Epithelial cell of esophagus (primary cell): ENCODE measurements around the gene CHMP2A.

Experiments
- DNase-seq: peaks from one replicate; pipeline ENCODE4 v3.0.0; 2010; ENCODE audit warnings: low read depth
- H3K4me3 ChIP-seq: 2 replicates; pipeline ENCODE4 v1.5.1; 2011; ENCODE audit warnings: mild to moderate bottlenecking, low read length, control low read depth
- TF ChIP-seq, protein P1 (sequence below): IDR thresholded peaks from 2 replicates; pipeline ENCODE4 v1.5.1; 2011; ENCODE audit warnings: low read depth, mild to moderate bottlenecking, low read length, control low read depth, inconsistent platforms; ENCODE audit not compliant: insufficient read depth; ENCODE audit errors: missing control alignments

Gene CHMP2A

DNA sequence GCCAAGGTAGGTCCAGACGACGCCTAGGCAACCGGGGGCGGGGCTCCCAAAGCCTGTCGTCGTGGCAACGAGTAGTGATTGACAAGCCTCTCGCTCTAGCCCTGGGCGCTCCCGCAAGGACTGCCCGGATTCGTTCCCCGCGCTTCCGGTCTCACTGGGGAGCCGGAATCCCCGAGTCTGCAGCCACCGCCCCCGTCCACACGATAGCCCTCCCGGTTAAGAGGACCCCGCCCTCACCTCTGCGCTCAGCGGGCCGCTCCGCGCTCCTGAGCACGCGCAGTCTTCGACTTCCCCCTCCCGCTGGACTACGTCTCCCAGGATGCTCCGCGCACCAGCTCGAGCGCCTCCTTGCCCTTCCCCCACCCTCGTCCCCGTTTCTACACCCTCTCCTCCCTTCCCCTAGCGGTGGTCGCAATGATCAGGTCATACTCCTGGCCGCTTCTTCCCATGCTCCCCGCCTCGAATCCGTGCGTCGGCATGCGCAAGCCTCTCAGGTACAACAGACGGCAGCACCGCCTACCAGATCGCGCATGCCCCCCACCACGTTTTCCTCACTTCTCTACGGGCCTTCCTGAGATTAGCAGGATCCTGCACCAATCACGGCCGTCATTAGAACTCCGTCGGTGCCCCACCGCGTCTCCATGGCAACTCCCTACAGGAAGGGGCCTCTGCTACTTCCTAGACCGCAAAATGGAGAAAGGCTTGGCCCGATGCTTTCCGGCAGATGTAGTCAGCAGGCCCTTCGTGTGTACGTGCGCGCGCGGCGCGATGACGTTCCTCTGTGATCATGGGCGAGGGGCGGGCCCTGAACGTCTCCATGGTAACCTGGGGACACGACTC lies 18.1 kb upstream of the CHMP2A start, which contains the start of gene MZF1:
Gene MZF1, minus strand, starts transcription at position 518 of the 840 bp plus-strand sequence. CDS start 1,946 bp downstream, outside the sequence.
- TF ChIP-seq, protein P1, sequence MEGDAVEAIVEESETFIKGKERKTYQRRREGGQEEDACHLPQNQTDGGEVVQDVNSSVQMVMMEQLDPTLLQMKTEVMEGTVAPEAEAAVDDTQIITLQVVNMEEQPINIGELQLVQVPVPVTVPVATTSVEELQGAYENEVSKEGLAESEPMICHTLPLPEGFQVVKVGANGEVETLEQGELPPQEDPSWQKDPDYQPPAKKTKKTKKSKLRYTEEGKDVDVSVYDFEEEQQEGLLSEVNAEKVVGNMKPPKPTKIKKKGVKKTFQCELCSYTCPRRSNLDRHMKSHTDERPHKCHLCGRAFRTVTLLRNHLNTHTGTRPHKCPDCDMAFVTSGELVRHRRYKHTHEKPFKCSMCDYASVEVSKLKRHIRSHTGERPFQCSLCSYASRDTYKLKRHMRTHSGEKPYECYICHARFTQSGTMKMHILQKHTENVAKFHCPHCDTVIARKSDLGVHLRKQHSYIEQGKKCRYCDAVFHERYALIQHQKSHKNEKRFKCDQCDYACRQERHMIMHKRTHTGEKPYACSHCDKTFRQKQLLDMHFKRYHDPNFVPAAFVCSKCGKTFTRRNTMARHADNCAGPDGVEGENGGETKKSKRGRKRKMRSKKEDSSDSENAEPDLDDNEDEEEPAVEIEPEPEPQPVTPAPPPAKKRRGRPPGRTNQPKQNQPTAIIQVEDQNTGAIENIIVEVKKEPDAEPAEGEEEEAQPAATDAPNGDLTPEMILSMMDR = peak; percentile 18
- peak within 1 kb of the TSS; percentile 81 for H3K4me3 ChIP-seq
- DNase-seq = peak; percentile 100

DNA sequence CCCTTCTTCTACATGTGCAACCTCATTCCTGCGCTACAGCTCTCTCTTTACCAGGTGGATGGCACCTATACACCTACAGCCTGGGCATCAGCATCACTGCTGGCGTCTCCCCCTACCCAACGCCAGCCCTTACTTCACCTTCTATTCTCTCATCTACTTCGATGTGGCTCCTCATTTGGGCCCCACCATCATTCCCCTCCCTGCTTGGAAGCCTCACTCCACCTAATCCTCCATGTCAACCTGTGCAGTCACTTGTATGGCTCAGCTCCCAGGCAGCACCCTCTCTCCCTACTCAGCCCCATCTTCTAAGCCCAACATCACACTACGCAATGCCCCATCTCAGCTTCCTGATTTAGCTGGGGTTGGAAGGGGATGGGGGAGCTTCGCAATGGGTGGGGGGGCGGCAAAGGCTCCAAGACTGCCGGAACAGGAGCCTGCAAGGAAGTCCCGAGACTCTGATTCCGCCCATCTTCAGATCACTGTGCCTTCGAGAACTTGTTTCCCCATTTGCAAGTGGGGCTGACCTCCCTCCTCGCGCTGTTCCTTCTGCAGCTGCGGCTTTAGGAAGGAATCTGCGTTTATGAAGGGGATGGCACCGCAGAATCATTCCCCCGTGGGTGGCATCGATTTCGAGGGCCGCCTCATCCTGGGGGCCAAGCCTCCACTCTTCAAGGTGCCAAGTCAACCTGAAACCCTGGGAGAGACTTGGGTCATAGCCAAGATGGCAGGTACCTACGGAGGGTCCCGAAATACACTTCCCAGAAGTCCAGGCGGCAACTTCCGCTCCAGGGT lies 17.3 kb upstream of the CHMP2A start:
- no peak for DNase-seq
- H3K4me3 ChIP-seq = peak overlapping the region; percentile 81
- TF ChIP-seq, protein P1 = no peak

DNA sequence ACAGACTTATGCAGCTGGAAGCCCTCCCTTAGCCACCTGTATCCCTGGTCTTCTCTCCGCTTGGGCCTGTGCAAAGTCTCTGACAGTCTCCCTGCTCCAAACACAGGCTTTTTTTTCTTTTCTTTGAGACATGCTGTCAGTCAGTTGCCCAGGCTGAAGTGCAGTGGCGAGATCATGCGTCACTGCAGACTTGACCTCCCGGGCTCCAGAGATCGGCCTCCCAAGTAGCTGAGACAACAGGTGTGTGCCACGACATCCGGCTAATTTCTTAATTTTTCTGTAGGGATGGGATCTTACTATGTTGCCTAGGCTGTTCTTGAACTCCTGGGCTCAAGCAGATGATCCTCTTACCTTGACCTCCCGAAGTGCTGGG lies 16.7 kb upstream of the CHMP2A start:
- DNase-seq = no peak
- no peak overlapping the region for H3K4me3 ChIP-seq
- TF ChIP-seq, protein P1 = no peak

DNA sequence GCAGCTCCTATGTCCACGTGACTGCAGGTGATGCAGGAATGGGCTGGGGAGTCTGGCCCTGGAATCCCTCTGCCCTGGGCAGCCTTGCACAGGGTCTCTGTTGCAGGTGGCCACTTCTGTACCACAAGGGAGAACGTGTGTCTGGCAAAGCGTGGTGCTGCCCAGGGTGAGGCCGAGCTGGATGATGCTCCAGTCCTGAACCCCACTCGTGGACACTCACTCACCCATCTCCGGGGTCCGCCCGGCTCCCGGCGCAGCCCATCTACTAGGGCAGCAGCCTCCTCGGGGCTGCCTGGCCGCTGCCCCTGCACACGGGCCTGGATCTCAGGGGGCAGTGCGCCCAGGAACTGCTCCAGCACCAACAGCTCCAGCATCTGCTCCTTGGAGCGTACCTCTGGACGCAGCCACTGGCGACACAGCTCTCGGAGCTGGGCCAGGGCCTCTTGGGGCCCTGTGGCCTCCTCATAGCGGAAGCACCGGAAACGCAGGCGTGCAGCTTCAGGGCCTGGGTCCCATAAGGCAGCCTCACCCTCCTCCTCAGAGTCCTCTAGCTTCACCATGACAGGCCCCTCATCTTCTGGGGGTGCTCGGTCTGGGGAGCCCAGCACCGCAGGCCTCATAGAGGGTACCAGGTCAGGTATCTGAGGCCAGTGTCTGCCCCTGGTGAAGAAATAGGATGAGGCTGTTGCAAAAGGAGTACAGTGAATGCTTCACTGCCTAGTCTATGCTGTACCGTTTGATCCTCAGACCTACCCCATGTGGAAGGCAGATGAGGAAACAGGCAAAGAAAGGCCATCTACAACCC lies 16.1 kb upstream of the CHMP2A start:
- H3K4me3 ChIP-seq = no peak overlapping the region
- DNase-seq = no peak
- TF ChIP-seq, protein P1 = no peak

DNA sequence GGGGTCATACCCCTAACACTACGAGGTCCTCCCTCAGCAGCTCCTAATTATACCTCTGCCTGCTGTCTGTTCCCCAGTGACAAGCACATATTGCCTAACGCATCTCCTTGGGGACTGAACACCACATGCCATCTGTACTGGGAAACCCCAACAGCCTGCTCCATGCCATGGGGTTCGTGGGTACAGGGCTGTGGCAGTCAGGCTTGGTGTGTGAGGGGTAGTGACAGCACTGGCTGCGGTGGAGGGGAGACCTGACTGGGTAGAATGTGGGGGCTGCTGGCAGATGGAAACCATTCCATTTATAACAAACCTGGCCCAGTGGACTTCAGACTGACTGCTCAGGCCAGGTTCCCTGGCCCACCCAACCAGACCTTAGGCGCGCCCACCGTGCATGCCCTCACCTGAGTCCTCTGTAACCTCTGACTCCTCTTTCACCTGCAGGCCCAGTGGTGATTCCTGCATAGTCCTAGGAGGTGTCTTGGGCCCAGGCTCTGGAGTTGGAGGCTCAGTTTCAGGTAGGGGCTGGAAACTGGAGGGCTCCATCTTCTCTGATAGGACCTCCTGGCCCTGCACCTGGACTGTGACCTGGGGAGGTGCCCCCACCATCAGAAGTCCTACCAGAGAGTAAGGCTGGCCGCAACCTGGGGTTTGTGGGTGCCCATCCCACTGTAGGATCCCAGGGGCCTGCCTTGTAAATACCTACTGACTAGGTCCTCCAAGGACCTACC lies 15.2 kb upstream of the CHMP2A start:
- H3K4me3 ChIP-seq = no peak overlapping the region
- TF ChIP-seq, protein P1 = no peak
- no peak for DNase-seq
